Subcutaneous abdominal adipose tissue (tissue), 5 donors: ENCODE data around the gene ZC3H14.

Source experiments
- H3K27ac ChIP-seq: one replicate; pipeline ENCODE4 v1.7.0; 2013; ENCODE audit warnings: low read depth, mild to moderate bottlenecking, inconsistent platforms, low read length, moderate library complexity
- H3K27me3 ChIP-seq, 5 donors: one replicate each; pipeline ENCODE4 v1.7.0; 2013; ENCODE audit warnings: low read length in 5 of 5, inconsistent platforms in 1 of 5; ENCODE audit not compliant: control insufficient read depth in 5 of 5, insufficient read depth in 4 of 5
- H3K36me3 ChIP-seq, 5 donors: one replicate each; pipeline ENCODE4 v1.7.0; 2013; ENCODE audit warnings: low read length in 5 of 5; ENCODE audit not compliant: control insufficient read depth in 5 of 5, insufficient read depth in 5 of 5
- H3K4me1 ChIP-seq, 5 donors: one replicate each; pipeline ENCODE4 v1.7.0; 2013; ENCODE audit warnings: low read length in 5 of 5, mild to moderate bottlenecking in 3 of 5, moderate library complexity in 1 of 5; ENCODE audit not compliant: control insufficient read depth in 5 of 5, insufficient read depth in 5 of 5
- H3K4me3 ChIP-seq, 5 donors: one replicate each; pipeline ENCODE4 v1.7.0; 2013; ENCODE audit warnings: low read length in 5 of 5, low read depth in 1 of 5
- H3K9ac ChIP-seq, 5 donors: one replicate each; pipeline ENCODE4 v1.7.0; 2013; ENCODE audit warnings: low read length in 5 of 5, mild to moderate bottlenecking in 4 of 5, moderate library complexity in 3 of 5
- H3K9me3 ChIP-seq, 5 donors: one replicate each; pipeline ENCODE4 v1.7.0; 2013; ENCODE audit warnings: low read length in 5 of 5; ENCODE audit not compliant: control insufficient read depth in 5 of 5
- donor health status: healthy.
- donor health status: healthy.
- donor health status: healthy.
- donor health status: healthy.
- donor health status: healthy.

Gene ZC3H14

GRCh38 chr14:88618476-88618875, 55.6 kb downstream of the ZC3H14 start:
- H3K36me3 ChIP-seq, result peaks cover 0 to 13% (median 4%) of the 10 kb centered on the region in 5 donors
- peaks cover 0 to 10% (median 7%) of the 10 kb centered on the region in 5 donors for H3K4me1 ChIP-seq
- no peaks in the 10 kb centered on the region for H3K9me3 ChIP-seq
- H3K27ac ChIP-seq, result no peak overlapping the region
- H3K4me3 ChIP-seq, result no peak overlapping the region
- no peaks in the 10 kb centered on the region for H3K27me3 ChIP-seq
- no peak overlapping the region for H3K9ac ChIP-seq

DNA sequence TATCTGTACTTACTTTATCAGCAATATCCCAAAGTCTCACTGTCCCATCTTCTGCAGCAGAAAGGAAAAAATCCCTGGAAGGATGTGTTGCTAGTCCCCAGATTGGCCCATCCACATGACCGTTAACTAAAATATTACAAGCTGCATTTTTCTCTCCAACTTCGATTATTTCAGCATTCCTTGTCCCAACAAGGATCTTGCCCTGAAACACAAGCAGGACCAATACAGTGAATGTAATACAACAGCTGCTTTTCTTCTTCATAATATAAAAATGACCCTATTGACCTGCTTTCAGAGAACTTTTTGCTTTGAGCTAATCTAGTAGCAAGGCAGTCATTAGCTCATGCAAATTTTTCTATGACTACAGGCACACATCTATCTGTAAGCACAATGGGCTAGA, 58.3 kb downstream of the ZC3H14 start:
- Histone ChIP-seq H3K9ac (no peak overlapping the region), H3K36me3 (peaks cover 0 to 4% (median 0%) of the 10 kb centered on the region in 5 donors), H3K4me1 (no peaks in the 10 kb centered on the region), H3K4me3 (no peak overlapping the region), H3K27ac (no peak overlapping the region), H3K9me3 (no peaks in the 10 kb centered on the region), H3K27me3 (no peaks in the 10 kb centered on the region)

GRCh38 chr14:88625671-88626070, 62.8 kb downstream of the ZC3H14 start:
- H3K36me3 ChIP-seq, result no peaks in the 10 kb centered on the region

GRCh38 chr14:88628033-88628432, 65.2 kb downstream of the ZC3H14 start:
- H3K27me3 ChIP-seq, result no peaks in the 10 kb centered on the region
- no peak overlapping the region for H3K27ac ChIP-seq
- no peaks in the 10 kb centered on the region for H3K9me3 ChIP-seq
- H3K4me3 ChIP-seq, result no peak overlapping the region
- H3K4me1 ChIP-seq, result no peaks in the 10 kb centered on the region
- H3K36me3 ChIP-seq, result no peaks in the 10 kb centered on the region
- no peak overlapping the region for H3K9ac ChIP-seq

More at GRCh38 chr14:88625671-88626070, 62.8 kb downstream of the ZC3H14 start:
- Histone ChIP-seq H3K4me1 (no peaks in the 10 kb centered on the region), H3K9me3 (no peaks in the 10 kb centered on the region), H3K27me3 (no peaks in the 10 kb centered on the region), H3K9ac (no peak overlapping the region), H3K4me3 (no peak overlapping the region), H3K27ac (no peak overlapping the region)

DNA sequence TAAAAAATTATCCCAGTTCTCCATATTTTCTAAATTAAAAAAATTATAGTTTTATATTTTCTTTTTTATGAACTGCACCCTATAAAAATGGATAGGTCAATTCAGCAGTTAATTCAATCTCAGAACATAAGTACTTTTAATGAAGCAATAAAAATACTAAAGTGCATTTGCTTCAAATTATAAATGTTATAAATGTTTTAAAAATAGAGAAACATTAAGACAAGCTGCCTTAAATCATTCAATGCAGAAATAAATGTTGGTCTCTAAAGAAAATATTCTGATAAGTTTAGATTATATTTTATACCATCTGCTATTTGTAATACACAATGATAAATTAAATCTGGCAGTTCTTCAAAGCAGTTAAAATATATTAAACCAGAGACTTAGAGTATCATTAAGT, 65.6 kb downstream of the ZC3H14 start:
- Histone ChIP-seq H3K27me3 (no peaks in the 10 kb centered on the region), H3K36me3 (no peaks in the 10 kb centered on the region), H3K27ac (no peak overlapping the region), H3K4me3 (no peak overlapping the region), H3K4me1 (no peaks in the 10 kb centered on the region), H3K9me3 (no peaks in the 10 kb centered on the region), H3K9ac (no peak overlapping the region)

GRCh38 chr14:88630565-88630964, 67.7 kb downstream of the ZC3H14 start:
- H3K4me3 ChIP-seq, result no peak overlapping the region
- H3K27me3 ChIP-seq, result no peaks in the 10 kb centered on the region
- no peak overlapping the region for H3K27ac ChIP-seq
- H3K36me3 ChIP-seq, result no peaks in the 10 kb centered on the region
- no peaks in the 10 kb centered on the region for H3K4me1 ChIP-seq
- H3K9me3 ChIP-seq, result no peaks in the 10 kb centered on the region
- no peak overlapping the region for H3K9ac ChIP-seq

DNA sequence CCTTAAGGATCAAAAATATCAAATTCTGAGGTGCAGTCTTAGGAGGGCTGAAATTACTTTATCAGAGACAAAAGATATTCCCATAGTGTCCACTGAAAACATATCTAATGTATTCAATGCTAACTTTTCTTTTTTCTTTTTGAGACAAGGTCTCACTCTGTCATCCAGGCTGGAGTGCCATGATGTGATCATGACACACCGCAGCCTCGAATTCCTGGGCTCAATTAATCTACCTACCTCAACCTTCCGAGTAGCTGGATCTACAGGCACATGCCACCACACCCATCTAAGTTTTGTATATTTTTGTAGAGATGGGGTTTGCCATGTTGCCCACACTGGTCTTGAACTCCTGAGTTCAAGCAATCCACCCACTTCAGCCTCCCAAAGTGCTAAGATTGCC, 68.3 kb downstream of the ZC3H14 start:
- Histone ChIP-seq H3K4me3 (no peak overlapping the region), H3K9ac (no peak overlapping the region), H3K9me3 (no peaks in the 10 kb centered on the region), H3K27me3 (no peaks in the 10 kb centered on the region), H3K27ac (no peak overlapping the region), H3K36me3 (no peaks in the 10 kb centered on the region), H3K4me1 (no peaks in the 10 kb centered on the region)

DNA sequence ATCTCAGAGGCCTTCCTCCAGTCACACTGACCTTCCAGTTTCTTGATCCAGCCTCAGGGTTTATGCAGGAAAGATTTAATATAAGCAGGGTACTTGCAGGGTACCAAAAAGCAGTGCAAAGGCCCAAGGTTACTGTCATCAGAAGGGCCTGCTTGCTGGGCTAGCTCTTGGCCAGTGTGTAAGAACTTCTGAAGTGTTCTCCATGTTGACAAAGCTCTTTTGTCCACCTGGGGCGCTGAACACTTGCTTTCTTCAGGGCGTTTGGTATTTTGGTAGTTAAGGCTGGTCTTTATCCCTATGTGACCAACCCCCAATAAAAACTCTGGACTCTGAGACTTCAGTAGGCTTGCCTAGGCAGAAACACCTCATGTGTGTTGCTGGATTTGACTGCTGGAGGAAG, 69.7 kb downstream of the ZC3H14 start:
- H3K4me3 ChIP-seq, result no peak overlapping the region
- H3K4me1 ChIP-seq, result no peaks in the 10 kb centered on the region
- no peaks in the 10 kb centered on the region for H3K9me3 ChIP-seq
- no peak overlapping the region for H3K27ac ChIP-seq
- no peak overlapping the region for H3K9ac ChIP-seq
- H3K27me3 ChIP-seq, result no peaks in the 10 kb centered on the region
- H3K36me3 ChIP-seq, result no peaks in the 10 kb centered on the region

DNA sequence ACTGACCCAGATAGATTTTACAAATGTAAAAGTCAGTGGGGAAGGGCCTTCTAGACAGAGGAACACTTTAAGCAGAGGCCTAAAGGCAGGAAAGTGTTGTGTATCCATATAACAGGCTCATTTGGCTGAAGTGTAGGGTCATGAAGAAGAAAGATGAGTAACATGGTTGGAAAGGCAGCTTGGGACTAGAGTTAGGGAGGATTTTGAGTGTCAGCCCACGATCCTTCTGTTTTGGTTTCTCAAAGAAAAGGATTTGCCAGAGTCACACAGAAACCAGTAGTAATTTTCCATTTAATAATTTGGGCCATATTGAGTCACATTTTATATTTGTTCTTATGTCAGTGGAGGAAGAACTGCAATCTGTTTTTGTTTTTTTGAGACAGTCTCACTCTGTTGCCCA, 76.4 kb downstream of the ZC3H14 start:
- Histone ChIP-seq H3K27me3 (no peaks in the 10 kb centered on the region), H3K27ac (no peak overlapping the region)

DNA sequence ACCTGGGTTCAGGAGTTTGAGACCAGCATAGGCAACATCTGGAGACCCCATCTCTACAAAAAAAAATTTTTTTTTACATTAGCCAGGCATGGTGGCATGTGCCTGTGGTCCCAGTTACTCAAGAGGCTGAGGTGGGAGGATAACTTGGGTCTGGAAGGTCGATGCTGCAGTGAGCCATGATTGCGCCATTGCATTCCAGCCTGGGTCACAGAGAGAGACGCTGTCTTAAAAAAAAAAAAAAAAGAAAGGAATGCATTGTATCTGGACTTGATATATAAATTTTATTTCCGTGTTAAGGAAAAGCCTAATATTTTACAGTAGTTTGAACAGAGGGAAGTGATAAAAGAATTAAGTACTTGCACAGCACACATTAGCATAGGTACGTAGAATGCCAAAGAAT, 97.2 kb downstream of the ZC3H14 start:
- Histone ChIP-seq H3K9ac (no peak overlapping the region), H3K36me3 (no peaks in the 10 kb centered on the region), H3K9me3 (no peaks in the 10 kb centered on the region), H3K4me3 (no peak overlapping the region), H3K27ac (no peak overlapping the region), H3K27me3 (no peaks in the 10 kb centered on the region), H3K4me1 (peaks cover 0 to 5% (median 0%) of the 10 kb centered on the region in 5 donors)

More for the DNA sequence above, 76.4 kb downstream of the ZC3H14 start:
- H3K9me3 ChIP-seq, result peaks cover 0 to 5% (median 0%) of the 10 kb centered on the region in 5 donors
- no peak overlapping the region for H3K9ac ChIP-seq
- H3K4me3 ChIP-seq, result no peak overlapping the region
- H3K36me3 ChIP-seq, result no peaks in the 10 kb centered on the region
- peaks cover 0 to 4% (median 0%) of the 10 kb centered on the region in 5 donors for H3K4me1 ChIP-seq
